ENCODE data around the gene PRR18. TPM values are rescaled to one million over a fixed set of nuclear protein-coding genes. Genes with fewer than 3 reads are reported as not detected.
"Not testable (repeated sequence)": the region's sequence is repeated elsewhere in the genome, so short reads cannot be mapped to it uniquely, and the experiment has no call there.

The PRR18 gene
- total and polyA plus RNA-seq, 4 donors, result 0.33 to 2.9 (median 0.87) TPM

GRCh38 chr6:166348305-166348949 lies 40.2 kb upstream of the PRR18 start:
- Histone ChIP-seq H3K4me3 (no peak overlapping the region), H3K9me3 (ENCODE audit: control insufficient read depth in 4 of 4, insufficient read depth in 3 of 4, low read length in 3 of 4) (no peaks in the 10 kb centered on the region), H3K27me3 (ENCODE audit: control insufficient read depth in 3 of 3, insufficient read depth in 3 of 3, low read length in 2 of 3) (no peaks in the 10 kb centered on the region), H3K36me3 (ENCODE audit: control insufficient read depth in 4 of 4, insufficient read depth in 4 of 4, low read length in 4 of 4) (no peaks in the 10 kb centered on the region), H3K27ac (ENCODE audit: low read depth in 1 of 2, low read length in 1 of 2) (no peak overlapping the region), H3K9ac (ENCODE audit: insufficient read depth in 1 of 2, low read length in 2 of 2) (no peak overlapping the region), H3K4me1 (ENCODE audit: control insufficient read depth in 5 of 5, insufficient read depth in 5 of 5, low read length in 5 of 5) (peaks cover 0 to 1% (median under 1%) of the 10 kb centered on the region in 5 donors)
- WGBS, 2 donors, result 86 to 87% methylated on average over 6 of the region's 6 CpGs
- no peak for ATAC-seq (ENCODE audit: insufficient read depth, low FRiP score)
- DNase-seq, result no peak
- TF ChIP-seq CTCF (IDR thresholded peaks at IDR 0.05; ENCODE audit: control extremely low read depth, extremely low read depth), result no peak

- TF ChIP-seq CTCF (IDR thresholded peaks at IDR 0.05; ENCODE audit: control extremely low read depth, extremely low read depth), result no peak
- Histone ChIP-seq H3K27me3 (ENCODE audit: control insufficient read depth in 3 of 3, insufficient read depth in 3 of 3, low read length in 2 of 3) (no peaks in the 10 kb centered on the region), H3K9ac (ENCODE audit: insufficient read depth in 1 of 2, low read length in 2 of 2) (no peak overlapping the region), H3K36me3 (ENCODE audit: control insufficient read depth in 4 of 4, insufficient read depth in 4 of 4, low read length in 4 of 4) (no peaks in the 10 kb centered on the region), H3K4me1 (ENCODE audit: control insufficient read depth in 5 of 5, insufficient read depth in 5 of 5, low read length in 5 of 5) (peaks cover 0 to 7% (median 2%) of the 10 kb centered on the region in 5 donors), H3K4me3 (no peak overlapping the region), H3K27ac (ENCODE audit: low read depth in 1 of 2, low read length in 1 of 2) (no peak overlapping the region), H3K9me3 (ENCODE audit: control insufficient read depth in 4 of 4, insufficient read depth in 3 of 4, low read length in 3 of 4) (no peaks in the 10 kb centered on the region)
- DNase-seq, result no peak
- no peak for ATAC-seq (ENCODE audit: insufficient read depth, low FRiP score)
These were observed 38.8 kb upstream of the PRR18 start for GRCh38 chr6:166346965-166347364.

GRCh38 chr6:166346449-166346848 lies 38.3 kb upstream of the PRR18 start:
- whole genome bisulfite sequencing, 2 donors, result 89 to 94% methylated on average over 3 of the region's 3 CpGs
- no peak overlapping the region for H3K4me3 ChIP-seq
- H3K4me1 ChIP-seq (ENCODE audit: control insufficient read depth in 5 of 5, insufficient read depth in 5 of 5, low read length in 5 of 5), result peaks cover 0 to 11% (median 4%) of the 10 kb centered on the region in 5 donors
- DNase-seq (no peak), ATAC-seq (ENCODE audit: insufficient read depth, low FRiP score) (no peak)
- no peak for TF ChIP-seq CTCF (IDR thresholded peaks at IDR 0.05; ENCODE audit: control extremely low read depth, extremely low read depth)
- no peak overlapping the region for H3K27ac ChIP-seq (ENCODE audit: low read depth in 1 of 2, low read length in 1 of 2)
- no peak overlapping the region for H3K9ac ChIP-seq (ENCODE audit: insufficient read depth in 1 of 2, low read length in 2 of 2)
- H3K9me3 ChIP-seq (ENCODE audit: control insufficient read depth in 4 of 4, insufficient read depth in 3 of 4, low read length in 3 of 4), result no peaks in the 10 kb centered on the region
- no peaks in the 10 kb centered on the region for H3K36me3 ChIP-seq (ENCODE audit: control insufficient read depth in 4 of 4, insufficient read depth in 4 of 4, low read length in 4 of 4)
- no peaks in the 10 kb centered on the region for H3K27me3 ChIP-seq (ENCODE audit: control insufficient read depth in 3 of 3, insufficient read depth in 3 of 3, low read length in 2 of 3)

GRCh38 chr6:166345672-166346071 lies 37.5 kb upstream of the PRR18 start:
- not testable (repeated sequence) for H3K9ac ChIP-seq (ENCODE audit: insufficient read depth in 1 of 2, low read length in 2 of 2); H3K9me3 ChIP-seq (ENCODE audit: control insufficient read depth in 4 of 4, insufficient read depth in 3 of 4, low read length in 3 of 4); H3K27ac ChIP-seq (ENCODE audit: low read depth in 1 of 2, low read length in 1 of 2); ATAC-seq (ENCODE audit: insufficient read depth, low FRiP score); H3K36me3 ChIP-seq (ENCODE audit: control insufficient read depth in 4 of 4, insufficient read depth in 4 of 4, low read length in 4 of 4); H3K27me3 ChIP-seq (ENCODE audit: control insufficient read depth in 3 of 3, insufficient read depth in 3 of 3, low read length in 2 of 3); H3K4me3 ChIP-seq; DNase-seq
- 87 to 94% methylated on average over 9 of the region's 9 CpGs for WGBS, 2 donors
- H3K4me1 ChIP-seq (ENCODE audit: control insufficient read depth in 5 of 5, insufficient read depth in 5 of 5, low read length in 5 of 5), result peaks cover 0 to 17% (median 8%) of the 10 kb centered on the region in 5 donors

- WGBS, 2 donors, result 94% methylated on average over 2 of the region's 2 CpGs
- not testable (repeated sequence) for H3K9me3 ChIP-seq (ENCODE audit: control insufficient read depth in 4 of 4, insufficient read depth in 3 of 4, low read length in 3 of 4); H3K27me3 ChIP-seq (ENCODE audit: control insufficient read depth in 3 of 3, insufficient read depth in 3 of 3, low read length in 2 of 3); H3K4me3 ChIP-seq; H3K36me3 ChIP-seq (ENCODE audit: control insufficient read depth in 4 of 4, insufficient read depth in 4 of 4, low read length in 4 of 4); DNase-seq; ATAC-seq (ENCODE audit: insufficient read depth, low FRiP score); H3K27ac ChIP-seq (ENCODE audit: low read depth in 1 of 2, low read length in 1 of 2); H3K9ac ChIP-seq (ENCODE audit: insufficient read depth in 1 of 2, low read length in 2 of 2)
- peaks cover 0 to 22% (median 8%) of the 10 kb centered on the region in 5 donors for H3K4me1 ChIP-seq (ENCODE audit: control insufficient read depth in 5 of 5, insufficient read depth in 5 of 5, low read length in 5 of 5)
These were observed 36.7 kb upstream of the PRR18 start for GRCh38 chr6:166344921-166345320.
